ENCODE measurements around the gene CEP76.

DNA sequence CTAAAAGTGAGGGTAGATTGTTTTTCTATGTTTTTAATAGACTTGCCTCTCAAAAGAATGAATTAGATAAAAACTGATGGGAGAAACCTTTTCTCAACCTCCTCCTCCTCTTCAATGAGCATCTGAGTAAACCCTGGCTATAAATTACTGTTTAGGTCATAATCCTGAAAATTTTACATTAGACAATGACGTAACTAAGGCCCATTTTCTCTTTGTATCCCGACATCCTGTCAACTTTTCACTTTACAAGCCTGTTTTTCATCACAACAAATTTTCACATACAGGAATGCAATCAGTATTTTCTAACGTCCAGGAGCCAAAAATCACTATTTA, 46.0 kb downstream of the CEP76 start:
- TF ChIP-seq POLR2A (IDR thresholded peaks at IDR 0.05) = no peak
- TF ChIP-seq, protein P1, sequence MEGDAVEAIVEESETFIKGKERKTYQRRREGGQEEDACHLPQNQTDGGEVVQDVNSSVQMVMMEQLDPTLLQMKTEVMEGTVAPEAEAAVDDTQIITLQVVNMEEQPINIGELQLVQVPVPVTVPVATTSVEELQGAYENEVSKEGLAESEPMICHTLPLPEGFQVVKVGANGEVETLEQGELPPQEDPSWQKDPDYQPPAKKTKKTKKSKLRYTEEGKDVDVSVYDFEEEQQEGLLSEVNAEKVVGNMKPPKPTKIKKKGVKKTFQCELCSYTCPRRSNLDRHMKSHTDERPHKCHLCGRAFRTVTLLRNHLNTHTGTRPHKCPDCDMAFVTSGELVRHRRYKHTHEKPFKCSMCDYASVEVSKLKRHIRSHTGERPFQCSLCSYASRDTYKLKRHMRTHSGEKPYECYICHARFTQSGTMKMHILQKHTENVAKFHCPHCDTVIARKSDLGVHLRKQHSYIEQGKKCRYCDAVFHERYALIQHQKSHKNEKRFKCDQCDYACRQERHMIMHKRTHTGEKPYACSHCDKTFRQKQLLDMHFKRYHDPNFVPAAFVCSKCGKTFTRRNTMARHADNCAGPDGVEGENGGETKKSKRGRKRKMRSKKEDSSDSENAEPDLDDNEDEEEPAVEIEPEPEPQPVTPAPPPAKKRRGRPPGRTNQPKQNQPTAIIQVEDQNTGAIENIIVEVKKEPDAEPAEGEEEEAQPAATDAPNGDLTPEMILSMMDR (IDR thresholded peaks at IDR 0.05) = no peak

Data from gastroesophageal sphincter (tissue), 3 donors.